HG03378 (cell line): ENCODE data around the gene PNLIPRP1.

Source experiments
- ATAC-seq: cut with Tn5 transposase; IDR thresholded peaks from one replicate; pipeline ENCODE4 v1.9.1; 2021; ENCODE audit warnings: mild to moderate bottlenecking, moderate library complexity; ENCODE audit not compliant: unreplicated experiment

PNLIPRP1 gene

GRCh38 chr10:116590590-116591444 is at the start of gene PNLIPRP1:
Gene PNLIPRP1, plus strand, starts transcription at chr10:116590959. Its CDS starts 171 bp downstream, at chr10:116591130.
- no peak for ATAC-seq

- no peak for ATAC-seq
These were observed 48.6 kb upstream of the PNLIPRP1 start for GRCh38 chr10:116542007-116542677.

DNA sequence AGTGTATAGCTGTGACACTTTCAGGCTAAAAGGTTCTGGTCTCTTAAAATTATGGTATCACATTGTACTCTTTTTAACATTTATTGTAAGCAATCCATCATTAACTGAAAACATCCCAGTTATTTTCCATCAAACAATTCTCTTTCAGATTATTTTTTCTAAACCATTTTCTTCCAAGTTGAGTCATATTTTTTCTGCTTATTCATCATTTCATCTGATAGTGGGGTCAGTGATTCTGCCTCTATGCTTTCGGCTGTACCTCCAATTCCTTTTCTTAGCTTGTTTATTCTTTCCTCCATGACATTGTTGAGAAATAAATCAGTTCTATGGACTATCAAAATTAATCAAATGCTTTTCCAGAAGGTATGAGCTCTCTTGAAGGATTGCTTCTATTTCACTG is 45.6 kb upstream of the PNLIPRP1 start:
- ATAC-seq: no peak

GRCh38 chr10:116545756-116546155 is 45.0 kb upstream of the PNLIPRP1 start, which contains the start of gene PNLIP:
Gene PNLIP, plus strand, starts transcription at chr10:116545931. Its CDS starts 162 bp downstream, at chr10:116546093.
- ATAC-seq: no peak

DNA sequence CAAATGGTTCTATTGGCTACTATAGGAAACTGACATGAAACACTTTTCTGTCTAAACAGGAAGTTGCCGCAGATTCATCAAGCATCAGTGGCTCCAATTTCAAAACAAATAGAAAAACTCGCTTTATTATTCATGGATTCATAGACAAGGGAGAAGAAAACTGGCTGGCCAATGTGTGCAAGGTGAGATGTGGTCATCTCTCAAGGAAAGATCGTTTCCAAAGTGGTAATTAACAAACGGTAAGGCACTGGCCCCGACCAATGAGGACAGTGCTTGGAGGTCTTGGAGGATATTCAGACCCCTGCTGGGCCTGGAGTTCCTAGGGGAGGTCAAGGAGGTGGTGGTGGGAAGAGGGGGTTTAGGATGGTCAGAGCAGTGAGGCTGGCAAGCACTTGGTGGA is 42.5 kb upstream of the PNLIPRP1 start:
- ATAC-seq: no peak

DNA sequence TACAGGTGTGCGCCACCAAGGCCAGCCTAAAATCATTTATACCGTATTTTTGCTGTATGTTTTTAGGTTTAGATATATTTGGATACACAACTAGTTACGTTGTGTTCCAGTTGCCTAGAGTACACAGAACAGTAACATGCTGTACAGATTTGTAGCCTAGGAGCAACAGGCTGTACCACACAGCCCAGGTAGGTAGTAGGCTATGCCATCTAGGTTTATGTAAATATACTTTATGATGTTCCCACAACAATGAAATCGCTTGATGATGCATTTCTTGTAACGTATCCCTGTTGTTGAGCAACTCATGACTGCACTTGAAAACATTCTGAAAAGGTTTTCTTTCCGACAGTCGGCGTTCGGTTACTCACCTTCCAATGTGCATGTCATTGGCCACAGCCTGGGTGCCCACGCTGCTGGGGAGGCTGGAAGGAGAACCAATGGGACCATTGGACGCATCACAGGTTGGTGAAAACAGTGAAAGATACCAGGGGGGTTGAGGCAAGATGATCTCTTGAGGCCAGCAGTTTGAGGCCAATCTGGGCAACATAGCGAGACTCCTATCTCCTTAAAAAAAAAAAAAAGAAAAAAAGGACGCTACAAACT is 37.3 kb upstream of the PNLIPRP1 start:
- no peak for ATAC-seq

- ATAC-seq: no peak
These were observed 36.1 kb upstream of the PNLIPRP1 start for GRCh38 chr10:116554628-116555027.

- no peak for ATAC-seq
These were observed 34.9 kb upstream of the PNLIPRP1 start for GRCh38 chr10:116555880-116556279.

DNA sequence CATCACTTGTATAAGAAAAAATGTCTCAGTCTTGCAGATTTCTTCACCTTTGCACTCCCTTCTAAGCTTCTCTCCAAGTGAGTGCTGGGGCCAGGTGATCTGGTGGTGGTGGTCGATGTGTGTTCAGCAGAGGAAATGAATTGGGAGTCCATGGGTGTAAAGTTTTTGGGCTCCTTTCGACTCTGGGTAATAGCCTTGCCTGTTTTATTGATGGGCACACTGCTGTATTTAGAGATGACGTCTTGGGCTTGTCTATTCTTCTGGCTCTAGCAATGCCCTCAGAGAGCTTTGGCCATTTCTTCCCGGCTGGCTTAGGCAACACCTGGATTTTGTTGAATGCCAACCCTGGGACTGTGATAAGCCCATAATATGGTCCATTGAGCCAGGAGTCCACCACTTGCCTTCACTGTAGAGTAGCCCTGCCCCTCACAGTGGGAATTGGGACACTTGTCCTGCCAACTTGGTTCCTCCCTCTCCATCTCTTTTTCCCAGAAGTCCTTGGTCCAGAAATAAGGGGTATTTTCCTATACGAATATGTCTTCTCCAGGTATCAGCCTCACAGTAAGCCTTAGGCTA is 33.4 kb upstream of the PNLIPRP1 start:
- no peak for ATAC-seq

DNA sequence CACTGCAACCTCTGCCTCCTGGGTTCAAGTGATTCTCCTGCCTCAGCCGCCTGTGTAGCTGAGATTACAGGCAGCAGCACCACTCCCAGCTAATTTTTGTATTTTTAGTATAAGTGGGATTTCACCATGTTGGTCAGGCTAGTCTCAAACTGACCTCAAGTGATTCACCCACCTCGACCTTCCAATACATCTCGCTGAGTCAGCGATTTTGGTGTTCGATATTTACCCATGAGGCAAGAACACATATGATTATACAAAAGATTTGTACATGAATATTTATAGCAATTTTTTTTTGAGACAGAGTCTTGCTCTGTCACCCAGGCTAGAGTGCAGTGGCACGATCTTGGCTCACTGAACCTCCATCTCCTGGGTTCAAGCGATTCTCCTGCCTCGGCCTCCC is 25.2 kb upstream of the PNLIPRP1 start:
- ATAC-seq: no peak

DNA sequence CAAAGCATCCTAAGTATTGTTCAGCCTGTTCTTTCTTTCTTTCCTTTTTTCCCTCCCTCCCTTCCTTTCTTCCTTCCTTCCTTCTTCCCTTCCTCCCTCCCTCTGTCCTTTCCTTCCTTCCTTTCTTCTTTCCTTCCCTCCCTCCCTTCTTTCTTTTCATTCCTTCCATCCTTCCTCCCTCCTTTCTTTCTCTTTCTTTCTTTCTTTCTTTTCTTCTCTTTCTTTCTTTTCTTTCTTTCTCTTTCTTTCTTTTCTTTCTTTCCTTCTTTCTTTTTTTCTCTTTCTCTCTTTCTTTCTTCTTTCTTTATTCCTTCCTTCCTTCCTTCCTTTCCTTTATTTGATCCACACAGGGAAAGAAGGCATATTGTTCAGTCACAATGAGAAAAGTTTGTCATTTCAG is 23.8 kb upstream of the PNLIPRP1 start:
- no peak for ATAC-seq

- ATAC-seq: no peak
These were observed 23.4 kb upstream of the PNLIPRP1 start for GRCh38 chr10:116567335-116567734.

GRCh38 chr10:116574797-116575196 is 16.0 kb upstream of the PNLIPRP1 start:
- no peak for ATAC-seq

DNA sequence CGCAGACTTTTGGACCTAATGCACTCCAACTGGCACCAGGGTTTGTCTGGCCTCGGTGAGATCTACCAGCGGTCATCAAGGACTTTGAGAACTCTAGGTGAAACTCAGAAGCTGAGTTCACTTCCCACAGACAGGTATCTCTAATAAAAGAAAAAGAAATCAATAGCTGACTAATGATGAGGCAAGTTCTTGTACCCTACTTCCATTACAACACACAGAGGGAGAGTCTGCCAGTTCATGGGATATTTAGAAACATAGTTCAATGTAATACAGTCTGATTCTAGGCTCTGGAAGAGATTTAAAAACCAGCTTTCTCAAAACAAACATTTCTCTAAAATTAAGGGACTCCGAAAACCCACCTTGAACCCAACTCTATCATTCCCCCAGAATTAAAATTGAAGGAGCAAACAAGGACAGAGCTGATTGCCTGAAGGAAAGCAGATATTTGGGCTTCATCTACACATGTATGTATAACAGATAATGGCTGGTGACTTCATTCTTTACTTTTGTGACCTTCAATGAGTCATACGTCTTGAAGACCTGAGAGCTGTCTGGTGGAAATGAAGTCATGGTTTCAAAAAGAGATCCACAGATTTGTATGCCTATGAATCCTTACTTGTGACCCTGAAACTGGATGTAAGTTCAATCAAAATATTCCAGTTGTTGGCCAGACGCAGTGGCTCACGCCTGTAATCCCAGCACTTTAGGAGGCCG is 2.7 kb upstream of the PNLIPRP1 start:
- ATAC-seq: no peak

- no peak for ATAC-seq
These were observed 1.8 kb upstream of the PNLIPRP1 start for GRCh38 chr10:116588995-116589394.

DNA sequence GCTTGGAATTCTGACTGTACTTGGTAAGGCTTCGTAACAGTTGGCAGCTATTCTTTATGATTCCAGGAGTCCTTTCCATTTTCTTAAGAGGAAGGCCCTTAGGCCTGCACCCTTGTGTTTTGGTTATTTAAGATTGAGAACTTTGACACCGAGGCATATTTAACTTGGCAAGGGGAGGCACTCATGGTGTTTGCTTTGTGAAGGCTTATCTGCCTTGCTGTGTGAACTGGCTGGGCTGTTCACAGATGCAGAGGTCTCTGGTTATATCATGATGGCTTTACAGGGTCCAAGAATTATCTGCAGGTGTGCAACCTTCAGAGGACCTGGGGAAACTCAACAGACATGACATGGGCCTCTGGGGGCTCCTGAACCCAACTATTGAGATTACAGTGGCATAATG is 833 bp upstream of the PNLIPRP1 start:
- ATAC-seq: no peak

DNA sequence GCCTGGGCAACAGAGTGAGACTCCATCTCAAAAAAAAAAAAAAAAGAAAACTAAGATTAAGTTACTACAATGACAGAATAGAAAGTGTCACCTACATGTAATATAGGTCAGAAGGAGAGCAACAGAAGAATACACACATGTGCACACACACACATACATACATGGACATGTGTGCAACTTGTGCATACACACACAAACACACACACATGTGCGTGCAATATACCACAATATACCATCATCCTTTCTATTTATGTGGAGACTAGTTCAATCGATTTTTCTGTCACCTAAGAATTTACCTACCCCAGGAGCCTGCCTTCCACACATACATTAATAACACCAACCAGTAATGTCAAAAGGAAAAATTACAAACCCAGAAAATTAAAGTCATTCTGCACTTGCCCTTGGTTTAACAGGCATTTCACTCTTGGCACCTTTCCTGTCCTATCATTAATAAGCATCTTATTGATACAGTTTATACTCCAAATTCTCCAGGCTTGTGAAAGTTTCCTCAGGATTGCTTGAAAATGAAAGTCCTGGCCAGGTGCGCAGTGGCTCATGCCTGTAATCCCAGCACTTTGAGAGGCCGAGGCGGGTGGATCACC is 2.5 kb downstream of the PNLIPRP1 start:
- no peak for ATAC-seq

DNA sequence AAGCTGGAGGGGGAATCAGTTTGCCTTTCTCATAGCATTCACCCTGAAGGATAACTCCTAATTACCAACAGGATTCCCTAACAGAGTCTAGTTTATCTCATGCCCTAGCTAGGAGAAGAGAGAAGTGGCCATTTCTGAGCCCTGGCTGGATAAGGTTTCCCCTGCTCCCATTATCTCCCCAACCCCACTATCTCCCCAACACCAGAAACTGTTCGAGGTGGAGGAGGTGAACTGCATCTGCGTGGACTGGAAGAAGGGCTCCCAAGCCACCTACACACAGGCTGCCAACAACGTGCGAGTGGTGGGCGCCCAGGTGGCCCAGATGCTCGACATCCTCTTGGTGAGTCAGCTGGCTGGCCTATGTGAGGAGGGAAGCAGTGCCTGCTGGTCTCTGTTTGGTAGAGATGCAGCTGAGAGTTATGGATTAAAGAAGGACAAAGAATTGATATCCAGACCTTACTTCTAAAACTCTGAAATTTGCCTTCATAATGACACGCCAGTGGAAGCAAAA is 3.8 kb downstream of the PNLIPRP1 start:
- ATAC-seq: no peak

DNA sequence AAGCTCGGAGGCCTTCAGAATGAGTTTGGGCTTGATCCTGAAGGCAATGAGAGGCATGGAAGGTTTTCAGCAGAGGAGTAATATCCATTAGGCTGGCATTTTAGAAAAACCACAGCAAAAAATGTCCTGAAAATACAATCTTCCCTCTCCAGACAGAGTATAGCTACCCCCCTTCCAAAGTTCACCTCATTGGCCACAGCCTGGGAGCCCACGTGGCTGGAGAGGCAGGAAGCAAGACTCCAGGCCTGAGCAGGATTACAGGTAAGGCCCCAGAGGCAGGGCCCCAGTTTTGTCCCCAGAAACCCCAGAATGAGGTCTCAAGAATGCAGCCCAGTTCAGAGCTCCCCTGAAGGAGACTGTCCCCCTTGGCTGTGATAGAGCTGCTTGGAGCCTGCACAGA is 5.3 kb downstream of the PNLIPRP1 start:
- ATAC-seq: no peak

DNA sequence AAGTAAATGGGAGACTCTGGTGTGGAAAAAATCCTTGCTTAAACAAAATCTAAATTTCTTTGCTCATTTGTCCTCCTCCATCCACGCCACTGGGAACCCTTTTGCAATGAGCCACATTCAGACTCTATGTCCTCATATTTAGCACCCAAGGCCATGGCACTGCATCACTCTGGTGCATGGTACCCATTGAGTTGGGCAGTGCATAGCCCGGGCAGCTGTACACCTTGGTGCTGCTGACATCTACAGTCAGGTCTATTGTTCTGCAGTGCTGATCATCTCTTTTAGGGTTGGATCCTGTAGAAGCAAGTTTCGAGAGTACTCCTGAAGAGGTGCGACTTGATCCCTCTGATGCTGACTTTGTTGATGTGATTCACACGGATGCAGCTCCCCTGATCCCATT is 6.8 kb downstream of the PNLIPRP1 start:
- no peak for ATAC-seq
